ENCODE results near the gene OR52R1.
A peak's percentile ranks its signal among the peaks of the same experiment; 100 is the strongest.
"Not testable (repeated sequence)": the region's sequence is repeated elsewhere in the genome, so short reads cannot be mapped to it uniquely, and the experiment has no call there.

Gene OR52R1

GRCh38 chr11:4804280-4804679 lies at the start of gene OR52R1:
Gene OR52R1 (minus strand): TSS chr11:4804380. CDS start chr11:4804380, 0 bp downstream.
- no peak for DNase-seq

GRCh38 chr11:4851033-4851432 lies 46.9 kb upstream of the OR52R1 start:
- no peak for DNase-seq

DNA sequence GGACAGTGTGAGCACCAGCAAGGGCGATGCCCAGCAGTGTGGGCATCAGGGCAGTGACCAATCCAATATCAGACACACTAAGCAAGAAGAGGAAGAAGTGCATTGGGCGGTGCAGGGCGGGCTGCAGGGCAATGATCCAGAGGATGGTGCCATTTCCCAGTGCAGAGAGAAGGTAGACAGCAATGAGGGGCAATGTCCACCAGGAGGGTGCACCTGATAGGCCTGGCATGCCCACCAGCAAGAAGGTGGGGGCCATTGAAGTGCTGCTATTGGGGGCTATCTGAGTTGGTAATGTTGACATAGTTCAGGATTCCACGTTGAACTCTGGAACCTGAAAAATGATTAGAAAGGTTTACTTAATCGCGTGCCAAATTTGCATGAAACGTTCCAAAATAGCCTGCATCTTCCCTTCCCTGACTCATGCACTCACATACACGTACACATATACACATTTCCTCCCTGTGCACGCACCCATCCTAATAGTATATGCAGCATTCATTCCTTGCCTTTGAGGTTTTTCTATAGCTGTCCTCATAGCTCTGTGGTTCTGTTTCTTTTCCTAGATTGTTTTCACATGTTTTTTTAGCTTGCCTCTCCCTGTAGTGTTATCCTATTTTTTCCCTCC lies 44.8 kb upstream of the OR52R1 start, which contains the start of gene OR51S1:
Gene OR51S1, minus strand, starts transcription at position 301 of the 625 bp plus-strand sequence. Its CDS starts 0 bp downstream, at position 301.
- DNase-seq = no peak

DNA sequence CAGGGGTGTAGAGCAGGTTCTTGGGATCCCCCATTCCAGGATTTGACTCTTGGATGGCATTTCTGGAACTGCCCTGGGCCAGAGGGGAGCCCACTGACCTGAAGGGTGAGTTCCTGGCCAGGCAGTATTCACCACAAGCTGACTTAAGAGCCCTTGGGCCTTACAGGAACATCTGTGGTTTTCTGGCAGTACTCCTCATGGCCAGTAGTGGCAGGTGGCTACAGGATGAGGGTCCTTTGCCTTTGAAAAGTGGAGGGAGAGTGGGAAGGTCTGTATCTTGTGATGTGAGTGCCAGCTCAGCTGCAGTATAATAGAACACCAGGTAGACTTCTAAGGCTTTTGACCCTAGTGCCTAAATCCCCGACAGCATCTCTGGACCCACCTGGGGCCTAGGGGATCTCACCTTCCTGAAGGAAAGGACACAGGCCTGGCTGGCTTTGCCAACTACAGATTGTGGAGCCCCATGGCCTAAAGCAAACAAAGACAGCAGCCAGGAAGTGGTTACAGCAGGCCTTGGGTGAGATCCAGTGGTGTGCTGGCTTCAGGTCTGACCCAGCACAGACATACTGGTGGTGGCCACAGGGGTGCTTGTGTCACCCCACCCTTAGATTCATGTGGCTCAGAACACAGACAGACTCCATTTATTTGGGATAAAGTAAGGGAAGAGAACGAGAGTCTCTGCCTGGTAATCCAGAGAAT lies 35.8 kb upstream of the OR52R1 start:
- DNase-seq = no peak

GRCh38 chr11:4830909-4831308 lies 26.7 kb upstream of the OR52R1 start:
- no peak for DNase-seq

GRCh38 chr11:4830346-4830745 lies 26.2 kb upstream of the OR52R1 start:
- no peak for DNase-seq

GRCh38 chr11:4826425-4826824 lies 22.2 kb upstream of the OR52R1 start:
- DNase-seq = peak; percentile 1

DNA sequence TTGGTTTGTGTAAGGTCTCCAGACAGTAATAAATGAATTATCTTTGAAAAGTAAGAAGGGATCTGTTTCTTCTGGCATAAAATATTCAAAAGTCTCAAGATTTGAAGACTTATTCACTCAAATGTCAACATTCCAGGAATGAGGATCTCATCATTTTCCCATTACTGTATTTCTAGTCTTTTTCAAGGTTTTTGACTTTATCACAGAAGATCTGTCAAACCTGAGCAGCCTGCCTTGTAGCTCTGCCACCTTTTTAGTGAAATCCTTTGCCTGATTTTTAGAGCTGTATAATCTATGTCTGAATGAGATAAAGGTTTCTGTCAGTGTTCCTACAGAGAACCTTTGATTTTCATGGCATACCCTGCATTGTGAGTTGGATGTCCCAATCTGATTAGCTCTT lies 21.0 kb upstream of the OR52R1 start:
- no peak for DNase-seq

GRCh38 chr11:4821021-4821420 lies 16.8 kb upstream of the OR52R1 start, which contains the start of gene OR51F2:
Gene OR51F2 (plus strand): TSS chr11:4821321. CDS start chr11:4821422, 101 bp downstream.
- DNase-seq = no peak

DNA sequence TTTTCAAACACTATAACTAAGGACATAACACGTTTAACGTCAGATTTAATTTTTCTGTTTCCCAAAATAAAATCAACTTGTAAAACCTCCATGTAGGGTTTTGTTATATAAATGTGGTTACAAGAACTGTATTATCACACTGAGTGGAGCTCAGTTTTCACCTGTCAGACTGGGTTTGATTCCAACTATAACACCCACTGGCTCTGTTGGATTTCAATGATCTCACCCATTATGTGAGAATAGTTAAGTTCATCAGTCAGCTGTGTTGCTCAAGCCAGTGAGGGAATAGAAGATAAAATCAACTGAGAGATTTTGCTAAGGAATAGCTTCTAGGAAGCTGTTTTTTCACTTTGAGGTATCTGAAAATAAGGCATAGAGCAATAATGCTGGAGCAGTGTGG lies 5.1 kb upstream of the OR52R1 start:
- no peak for DNase-seq

GRCh38 chr11:4808476-4808875 lies 4.3 kb upstream of the OR52R1 start:
- no peak for DNase-seq

DNA sequence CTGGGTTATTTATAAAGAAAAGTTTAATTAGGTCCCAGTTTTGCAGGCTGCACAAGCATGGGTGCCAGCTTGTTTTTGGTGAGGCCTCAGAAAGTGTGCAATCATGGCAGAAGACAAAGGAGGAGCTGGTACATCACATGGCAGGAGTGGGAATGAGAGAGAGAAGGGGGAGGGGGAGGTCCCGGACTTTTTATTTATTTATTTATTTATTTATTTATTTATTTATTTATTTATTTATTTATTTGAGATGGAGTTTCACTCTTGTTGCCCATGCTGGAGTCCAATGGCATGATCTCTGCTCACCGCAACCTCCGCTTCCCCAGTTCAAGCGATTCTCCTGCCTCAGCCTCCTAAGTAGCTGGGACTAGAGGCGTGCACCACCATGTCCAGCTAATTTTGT lies 2.9 kb downstream of the OR52R1 start:
- DNase-seq = not testable (repeated sequence)

GRCh38 chr11:4798427-4799183 lies 5.6 kb downstream of the OR52R1 start:
- no peak for DNase-seq

DNA sequence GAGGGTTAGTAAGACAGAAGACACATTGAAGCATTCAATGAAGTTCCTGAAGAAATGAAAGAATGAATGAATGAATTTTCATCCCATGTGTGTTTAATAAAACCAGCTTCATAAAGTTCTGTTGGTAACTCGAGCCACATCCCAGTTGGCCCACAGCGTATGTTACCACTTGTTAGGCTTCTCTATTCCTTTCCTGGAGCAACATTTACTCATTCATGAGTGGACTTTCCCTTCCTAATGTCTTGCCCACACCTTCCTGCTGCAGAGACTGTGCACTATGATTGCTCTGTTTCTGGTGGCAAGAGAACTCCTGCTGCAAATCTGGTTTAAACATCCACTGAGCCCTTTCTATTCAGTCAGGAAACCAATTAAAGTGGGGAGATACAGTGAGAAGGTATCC lies 7.0 kb downstream of the OR52R1 start:
- no peak for DNase-seq

- DNase-seq = no peak
These were observed 21.7 kb downstream of the OR52R1 start for GRCh38 chr11:4782454-4782853.

DNA sequence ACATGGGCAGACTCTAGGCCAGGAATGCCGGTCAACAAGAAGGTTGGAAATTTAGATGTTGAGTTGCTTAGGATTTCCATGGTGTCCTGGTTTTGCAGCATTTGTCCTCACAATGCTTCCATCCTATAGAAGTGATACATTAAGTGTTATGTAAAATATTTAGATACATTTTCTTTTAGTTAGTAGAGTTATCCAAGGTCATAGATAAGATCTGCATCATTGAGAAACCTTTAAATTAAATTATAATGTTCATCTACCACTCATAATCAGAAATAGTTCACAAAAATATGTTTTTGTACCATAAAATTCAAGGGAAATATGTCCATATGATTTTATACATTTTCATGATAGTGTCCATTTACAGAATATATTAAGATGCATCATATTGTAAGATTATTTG lies 34.3 kb downstream of the OR52R1 start, which contains the start of gene OR51F1:
Gene OR51F1, minus strand, starts transcription at position 101 of the 400 bp plus-strand sequence. Its CDS starts 0 bp downstream, at position 101.
- no peak for DNase-seq

DNA sequence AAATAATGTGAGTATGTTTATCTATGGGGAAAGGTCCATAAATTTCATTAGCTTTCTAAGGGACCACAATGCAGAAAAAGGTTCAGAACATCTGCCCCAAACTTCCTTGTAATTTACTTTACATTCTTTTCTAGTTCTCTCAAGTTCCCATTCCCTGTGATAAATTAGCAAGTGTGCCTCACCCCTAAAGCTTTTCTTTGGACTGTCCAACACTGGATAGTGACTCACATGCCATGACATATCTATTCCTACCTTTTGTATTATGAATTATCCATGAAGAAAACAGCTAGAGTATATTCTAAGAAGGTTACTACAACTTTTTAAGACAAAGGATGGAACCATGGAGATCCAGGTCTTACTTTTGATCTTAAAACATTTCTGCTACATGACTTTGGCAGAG lies 36.1 kb downstream of the OR52R1 start:
- DNase-seq = no peak

GRCh38 chr11:4766420-4767043 lies 37.6 kb downstream of the OR52R1 start:
- DNase-seq = no peak

GRCh38 chr11:4763096-4763495 lies 41.1 kb downstream of the OR52R1 start:
- no peak for DNase-seq

Measured in fibroblast of skin of right quadriceps (primary cell).